ENCODE measurements around the gene SLC5A6. TPM values are rescaled to one million over a fixed set of nuclear protein-coding genes. Genes with fewer than 3 reads are reported as not detected.
"Not testable (repeated sequence)": the region's sequence is repeated elsewhere in the genome, so short reads cannot be mapped to it uniquely, and the experiment has no call there.

SLC5A6 gene
- total RNA-seq, 1 donor from 2014 or later, result 42.1 TPM

GRCh38 chr2:27205206-27205605 is 6.9 kb downstream of the SLC5A6 start:
- no peak for DNase-seq (ENCODE audit: low spot score)

- no peak for DNase-seq (ENCODE audit: low spot score)
Observed at GRCh38 chr2:27204566-27204965, 7.5 kb downstream of the SLC5A6 start.

- no peak for DNase-seq (ENCODE audit: low spot score)
Observed at GRCh38 chr2:27203741-27204140, 8.3 kb downstream of the SLC5A6 start.

GRCh38 chr2:27202854-27203253 is 9.2 kb downstream of the SLC5A6 start:
- no peak for DNase-seq (ENCODE audit: low spot score)

GRCh38 chr2:27201675-27202074 is 10.4 kb downstream of the SLC5A6 start:
- no peak for DNase-seq (ENCODE audit: low spot score)

- DNase-seq (ENCODE audit: low spot score), result no peak
Observed at GRCh38 chr2:27199241-27199640, 12.8 kb downstream of the SLC5A6 start.

- no peak for DNase-seq (ENCODE audit: low spot score)
Observed at GRCh38 chr2:27198627-27199026, 13.4 kb downstream of the SLC5A6 start.

GRCh38 chr2:27198068-27198467 is 14.0 kb downstream of the SLC5A6 start:
- not testable (repeated sequence) for DNase-seq (ENCODE audit: low spot score)

- not testable (repeated sequence) for DNase-seq (ENCODE audit: low spot score)
Observed at GRCh38 chr2:27195799-27196198, 16.3 kb downstream of the SLC5A6 start.

GRCh38 chr2:27194538-27195354 is 17.3 kb downstream of the SLC5A6 start:
- DNase-seq (ENCODE audit: low spot score), result no peak

- DNase-seq (ENCODE audit: low spot score), result peak; percentile 68
Observed at GRCh38 chr2:27191070-27191829, 20.8 kb downstream of the SLC5A6 start.

- DNase-seq (ENCODE audit: low spot score), result no peak
Observed at GRCh38 chr2:27189989-27190388, 22.1 kb downstream of the SLC5A6 start.

- no peak for DNase-seq (ENCODE audit: low spot score)
Observed at GRCh38 chr2:27186613-27187345, 25.3 kb downstream of the SLC5A6 start.

- peak; percentile 64 for DNase-seq (ENCODE audit: low spot score)
Observed at GRCh38 chr2:27185331-27186026, 26.6 kb downstream of the SLC5A6 start.

GRCh38 chr2:27184115-27184514 is 28.0 kb downstream of the SLC5A6 start:
- no peak for DNase-seq (ENCODE audit: low spot score)

- DNase-seq (ENCODE audit: low spot score), result no peak
Observed at GRCh38 chr2:27182346-27182745, 29.7 kb downstream of the SLC5A6 start.

GRCh38 chr2:27179344-27180000 is 32.6 kb downstream of the SLC5A6 start:
- DNase-seq (ENCODE audit: low spot score), result no peak

- no peak for DNase-seq (ENCODE audit: low spot score)
Observed at GRCh38 chr2:27178469-27178868, 33.6 kb downstream of the SLC5A6 start.

- DNase-seq (ENCODE audit: low spot score), result no peak
Observed at GRCh38 chr2:27177441-27178351, 34.4 kb downstream of the SLC5A6 start.

- DNase-seq (ENCODE audit: low spot score), result not testable (repeated sequence)
Observed at GRCh38 chr2:27175781-27176180, 36.3 kb downstream of the SLC5A6 start.

Data from ureter (tissue), 1 donor.